A673 (cell line): ENCODE results near the gene ZC3H18. TPM values are rescaled to one million over a fixed set of nuclear protein-coding genes. Genes with fewer than 3 reads are reported as not detected.

Source experiments
- BruUV-seq: library from RNA; stranded (reverse); fragments of 400-500 nt; replicated peaks from 2 replicates; lab custom pipeline; 2021; lab: Mats Ljungman, UMichigan
- CTCF ChIA-PET: fragments of 300-600 bp; sonication (Branson Sonifier 250); formaldehyde crosslinking; loops from one replicate; lab custom pipeline; 2022; ENCODE audit warnings: antibody characterized with exemption; lab: Charles Lee
- POLR2A ChIA-PET: fragments of 300-600 bp; sonication (Branson Sonifier 250); formaldehyde crosslinking; loops from one replicate; lab custom pipeline; 2022; ENCODE audit warnings: antibody characterized with exemption; ENCODE audit not compliant: low non-redundant PET; lab: Charles Lee
- DNase-seq: peaks from one replicate; pipeline ENCODE4 v3.0.0-alpha.2; 2015; ENCODE audit warnings: low spot score
- H3K27ac ChIP-seq: fragments of 200-600 bp; sonication (generic); 2 replicates; pipeline ENCODE4 v1.5.1; 2016; ENCODE audit warnings: mixed run types, low read depth, mild to moderate bottlenecking, mixed read lengths, antibody characterized with exemption, low read length; ENCODE audit not compliant: poor library complexity, severe bottlenecking
- H3K27me3 ChIP-seq: fragments of 200-600 bp; sonication (generic); replicated peaks from 2 replicates; pipeline ENCODE4 v1.6.1; 2017; ENCODE audit warnings: mixed run types, low read depth, mild to moderate bottlenecking, mixed read lengths, antibody characterized with exemption, low read length; ENCODE audit not compliant: insufficient read depth, poor library complexity
- H3K36me3 ChIP-seq: fragments of 200-600 bp; sonication (generic); 2 replicates; pipeline ENCODE4 v1.6.1; 2016; ENCODE audit warnings: mixed run types, mild to moderate bottlenecking, mixed read lengths, antibody characterized with exemption, low read length; ENCODE audit not compliant: insufficient read depth, poor library complexity, severe bottlenecking
- H3K4me1 ChIP-seq: fragments of 200-600 bp; sonication (generic); 2 replicates; pipeline ENCODE4 v1.6.1; 2017; ENCODE audit warnings: mixed run types, mild to moderate bottlenecking, mixed read lengths, antibody characterized with exemption, low read length; ENCODE audit not compliant: insufficient read depth, poor library complexity, severe bottlenecking
- H3K4me3 ChIP-seq: fragments of 200-600 bp; sonication (generic); 2 replicates; pipeline ENCODE4 v1.5.1; 2016; ENCODE audit warnings: low read depth, mixed run types, mild to moderate bottlenecking, mixed read lengths, low read length; ENCODE audit not compliant: poor library complexity, severe bottlenecking
- H3K9me3 ChIP-seq: fragments of 200-600 bp; sonication (generic); 2 replicates; pipeline ENCODE4 v1.6.1; 2016; ENCODE audit warnings: mixed run types, low read depth, mild to moderate bottlenecking, mixed read lengths, antibody characterized with exemption, low read length; ENCODE audit not compliant: poor library complexity, severe bottlenecking
- EZH2 ChIP-seq: fragments of 200-600 bp; sonication (generic); IDR thresholded peaks from 2 replicates; pipeline ENCODE4 v1.6.1; 2017; ENCODE audit warnings: borderline replicate concordance, low read depth, mild to moderate bottlenecking, mixed read lengths, antibody characterized with exemption, low read length; ENCODE audit not compliant: poor library complexity, severe bottlenecking
- intact Hi-C: fragments of 100-400 bp; cut with micrococcal nuclease; formaldehyde crosslinking; loops from one replicate; pipeline ENCODE4 v1.10.0; 2022; ENCODE audit not compliant: unreplicated experiment
- total RNA-seq: library from RNA; stranded (reverse); gene quantifications from 2 replicates; pipeline ENCODE4 v1.2.3, GENCODE V29; 2021
- TF ChIP-seq, protein P1 (sequence below): fragments of 300-800, 200-600 bp; sonication (generic); conservative IDR thresholded peaks from 2 replicates; pipeline ENCODE4 v1.5.1; 2017; ENCODE audit warnings: low read depth, mild to moderate bottlenecking, antibody characterized with exemption, low read length, moderate library complexity, mixed read lengths

The ZC3H18 gene
- total RNA-seq, 1 experiment from 2014 or later = 83.4 TPM

DNA sequence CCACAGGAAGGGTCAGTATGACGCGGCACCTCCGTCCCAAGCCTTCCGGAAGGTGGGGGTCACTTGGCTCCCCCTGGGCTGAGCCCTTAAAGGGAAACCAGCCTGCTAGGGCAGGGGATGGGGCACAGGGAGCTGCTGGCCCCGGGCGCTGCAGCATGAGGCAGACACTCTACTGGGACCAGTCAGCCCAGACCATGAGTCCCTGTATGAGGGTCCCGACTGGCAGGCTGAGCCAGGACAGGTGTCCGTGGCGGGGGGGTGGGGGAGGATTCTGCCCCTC, 43.4 kb upstream of the ZC3H18 start:
- intact Hi-C loops = loop anchor here (1.0 kb wide), 1 partner anchor 84 kb away; no protein-coding TSS in a partner anchor
- CTCF ChIA-PET = no interaction called here
- peaks cover 14% of the 10 kb centered on the region for H3K4me1 ChIP-seq

DNA sequence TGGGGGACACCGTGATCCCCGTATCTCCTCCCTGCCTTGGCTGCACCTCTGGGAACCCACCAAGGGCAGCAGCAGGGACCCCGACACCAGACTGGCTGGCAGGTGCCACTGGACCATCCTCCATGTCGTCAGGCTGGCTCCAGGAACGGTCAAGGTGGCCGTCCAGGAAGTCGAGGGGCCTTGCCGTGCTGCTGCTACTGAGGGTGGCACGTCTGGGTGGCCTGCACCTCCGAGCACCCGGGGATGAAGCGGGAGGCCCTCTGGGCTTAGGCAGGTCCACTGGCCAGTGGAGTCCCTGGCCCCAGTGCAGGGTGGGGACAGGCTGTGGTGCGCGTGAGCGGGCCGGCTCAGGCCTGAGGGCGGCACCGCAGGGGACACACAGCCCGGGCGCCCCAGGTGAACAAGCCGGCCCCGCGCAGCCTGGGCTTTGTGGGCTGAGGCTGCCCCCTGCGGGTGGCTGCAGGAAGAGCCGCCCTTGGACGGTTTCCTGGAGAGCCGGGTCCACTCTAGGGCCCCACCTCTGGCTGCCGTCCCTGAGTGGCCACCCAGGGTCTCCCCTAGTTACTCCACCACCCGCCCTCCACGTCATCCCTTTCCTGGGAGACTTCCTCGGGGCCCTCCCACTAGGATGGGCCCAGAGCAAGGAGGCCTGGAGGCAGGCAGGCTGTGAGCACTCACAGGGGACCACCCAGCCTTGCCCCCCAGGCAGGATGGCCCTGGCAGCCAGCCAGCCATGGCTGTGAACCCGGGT, 42.8 kb upstream of the ZC3H18 start:
- ChIA-PET POLR2A (no interaction called here), CTCF (no interaction called here)
- BruUV-seq = no TSS peak
- Histone ChIP-seq H3K36me3 (no peaks in the 10 kb centered on the region), H3K27me3 (peaks cover 19% of the 10 kb centered on the region), H3K27ac (no peak overlapping the region), H3K9me3 (no peaks in the 10 kb centered on the region), H3K4me3 (no peak overlapping the region), H3K4me1 (peaks cover 14% of the 10 kb centered on the region)
- intact Hi-C loops = loop anchor here (1.0 kb wide), 1 partner anchor 84 kb away; no protein-coding TSS in a partner anchor
- DNase-seq = peak; percentile 49
- no peak for TF ChIP-seq EZH2
- TF ChIP-seq, protein P1, sequence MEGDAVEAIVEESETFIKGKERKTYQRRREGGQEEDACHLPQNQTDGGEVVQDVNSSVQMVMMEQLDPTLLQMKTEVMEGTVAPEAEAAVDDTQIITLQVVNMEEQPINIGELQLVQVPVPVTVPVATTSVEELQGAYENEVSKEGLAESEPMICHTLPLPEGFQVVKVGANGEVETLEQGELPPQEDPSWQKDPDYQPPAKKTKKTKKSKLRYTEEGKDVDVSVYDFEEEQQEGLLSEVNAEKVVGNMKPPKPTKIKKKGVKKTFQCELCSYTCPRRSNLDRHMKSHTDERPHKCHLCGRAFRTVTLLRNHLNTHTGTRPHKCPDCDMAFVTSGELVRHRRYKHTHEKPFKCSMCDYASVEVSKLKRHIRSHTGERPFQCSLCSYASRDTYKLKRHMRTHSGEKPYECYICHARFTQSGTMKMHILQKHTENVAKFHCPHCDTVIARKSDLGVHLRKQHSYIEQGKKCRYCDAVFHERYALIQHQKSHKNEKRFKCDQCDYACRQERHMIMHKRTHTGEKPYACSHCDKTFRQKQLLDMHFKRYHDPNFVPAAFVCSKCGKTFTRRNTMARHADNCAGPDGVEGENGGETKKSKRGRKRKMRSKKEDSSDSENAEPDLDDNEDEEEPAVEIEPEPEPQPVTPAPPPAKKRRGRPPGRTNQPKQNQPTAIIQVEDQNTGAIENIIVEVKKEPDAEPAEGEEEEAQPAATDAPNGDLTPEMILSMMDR = peak; percentile 79

More for the DNA sequence above, 43.4 kb upstream of the ZC3H18 start:
- Histone ChIP-seq H3K27me3 (peaks cover 19% of the 10 kb centered on the region), H3K27ac (no peak overlapping the region), H3K4me3 (no peak overlapping the region), H3K9me3 (no peaks in the 10 kb centered on the region), H3K36me3 (no peaks in the 10 kb centered on the region)
- TF ChIP-seq, protein P1 = no peak
- TF ChIP-seq EZH2 = no peak
- POLR2A ChIA-PET = no interaction called here
- DNase-seq = no peak
- no TSS peak for BruUV-seq

DNA sequence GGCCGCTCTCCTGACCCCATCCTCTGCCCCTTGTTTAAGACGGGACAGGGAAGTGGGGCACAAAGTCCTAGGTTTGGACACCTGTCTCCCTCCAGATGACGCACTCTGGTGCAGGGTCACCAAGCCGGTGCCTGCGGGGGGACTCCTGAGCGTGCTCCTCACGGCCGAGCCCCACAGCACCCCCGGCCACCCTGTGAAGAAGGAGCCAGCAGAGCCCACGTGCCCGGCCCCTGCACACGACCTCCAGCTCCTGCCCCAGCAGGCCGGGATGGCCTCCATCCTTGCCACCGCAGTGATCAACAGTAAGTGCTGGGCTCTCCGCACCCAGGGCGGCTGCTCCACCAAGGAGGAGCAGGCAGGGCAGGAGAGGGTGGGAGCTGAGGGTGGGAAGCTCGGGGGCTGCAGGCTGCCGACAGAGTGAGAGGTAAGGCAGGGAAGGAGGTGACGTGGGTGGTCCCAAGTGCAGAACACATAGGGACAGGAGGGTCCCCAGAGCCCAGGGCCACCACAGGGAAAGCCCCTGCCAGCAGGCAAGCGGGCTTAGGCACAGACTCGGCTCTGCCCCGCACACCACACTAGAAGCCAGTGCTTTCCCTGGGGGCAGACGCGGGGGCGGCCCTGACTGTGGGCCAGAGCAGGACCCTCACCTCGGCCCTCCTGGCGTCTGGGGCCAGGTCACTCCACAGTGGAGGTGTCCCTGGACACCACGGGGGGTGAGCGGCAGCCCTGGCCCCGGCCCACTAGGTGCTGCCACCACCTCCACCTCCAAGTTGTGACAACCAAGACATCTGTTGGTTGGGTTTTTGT, 42.1 kb upstream of the ZC3H18 start:
- no peak overlapping the region for H3K4me3 ChIP-seq
- peaks cover 14% of the 10 kb centered on the region for H3K4me1 ChIP-seq
- H3K27ac ChIP-seq = no peak overlapping the region
- intact Hi-C loops = loop anchor here (1.0 kb wide), 1 partner anchor 85 kb away; no protein-coding TSS in a partner anchor
- no peaks in the 10 kb centered on the region for H3K9me3 ChIP-seq
- no peaks in the 10 kb centered on the region for H3K36me3 ChIP-seq
- TF ChIP-seq, protein P1 = no peak
- TF ChIP-seq EZH2 = no peak
- peaks cover 16% of the 10 kb centered on the region for H3K27me3 ChIP-seq
- no peak for DNase-seq
- BruUV-seq = no TSS peak
- POLR2A ChIA-PET = no interaction called here
- CTCF ChIA-PET = no interaction called here
